Central memory CD4-positive, alpha-beta T cell (primary cell): ENCODE measurements around the gene DDX42.
"Not testable (repeated sequence)": the region's sequence is repeated elsewhere in the genome, so short reads cannot be mapped to it uniquely, and the experiment has no call there.

ENCODE experiments used
- DNase-seq: peaks from one replicate; pipeline ENCODE4 v3.0.0; 2022

Gene DDX42

GRCh38 chr17:63841350-63842172, 67.6 kb downstream of the DDX42 start:
- no peak for DNase-seq

GRCh38 chr17:63842173-63842539, 68.2 kb downstream of the DDX42 start:
- DNase-seq, result no peak

- DNase-seq, result peak; percentile 97
Measured at GRCh38 chr17:63842540-63843386, 68.8 kb downstream of the DDX42 start, which contains the start of gene SMARCD2. TSS of gene SMARCD2 (minus strand) at chr17:63842685. CDS start at chr17:63842674, 11 bp downstream.

DNA sequence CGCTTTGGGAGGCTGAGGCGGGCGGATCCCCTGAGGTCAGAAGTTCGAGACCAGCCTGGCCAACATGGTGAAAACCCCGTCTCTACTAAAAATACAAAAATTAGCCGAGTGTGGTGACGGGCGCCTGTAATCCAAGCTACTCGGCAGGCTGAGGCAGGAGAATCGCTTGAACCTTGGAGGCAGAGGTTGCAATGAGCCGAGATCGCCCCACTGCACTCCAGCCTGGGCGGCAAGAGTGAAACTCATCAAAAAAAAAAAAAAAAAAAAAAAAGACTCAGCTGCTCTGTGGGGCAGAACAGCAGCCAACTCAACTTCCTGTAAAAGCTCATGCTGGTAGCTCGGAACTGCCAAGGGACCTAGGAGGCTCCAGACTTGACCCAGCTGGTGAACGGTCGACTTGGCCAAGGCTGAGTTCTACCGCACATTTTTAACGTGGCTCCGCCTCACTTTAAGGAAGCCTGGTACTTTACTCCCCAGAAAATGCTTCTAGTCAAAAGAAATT, 69.5 kb downstream of the DDX42 start:
- not testable (repeated sequence) for DNase-seq

- DNase-seq, result no peak
Measured at GRCh38 chr17:63843910-63844677, 70.1 kb downstream of the DDX42 start.

GRCh38 chr17:63845509-63845908, 71.5 kb downstream of the DDX42 start:
- no peak for DNase-seq

DNA sequence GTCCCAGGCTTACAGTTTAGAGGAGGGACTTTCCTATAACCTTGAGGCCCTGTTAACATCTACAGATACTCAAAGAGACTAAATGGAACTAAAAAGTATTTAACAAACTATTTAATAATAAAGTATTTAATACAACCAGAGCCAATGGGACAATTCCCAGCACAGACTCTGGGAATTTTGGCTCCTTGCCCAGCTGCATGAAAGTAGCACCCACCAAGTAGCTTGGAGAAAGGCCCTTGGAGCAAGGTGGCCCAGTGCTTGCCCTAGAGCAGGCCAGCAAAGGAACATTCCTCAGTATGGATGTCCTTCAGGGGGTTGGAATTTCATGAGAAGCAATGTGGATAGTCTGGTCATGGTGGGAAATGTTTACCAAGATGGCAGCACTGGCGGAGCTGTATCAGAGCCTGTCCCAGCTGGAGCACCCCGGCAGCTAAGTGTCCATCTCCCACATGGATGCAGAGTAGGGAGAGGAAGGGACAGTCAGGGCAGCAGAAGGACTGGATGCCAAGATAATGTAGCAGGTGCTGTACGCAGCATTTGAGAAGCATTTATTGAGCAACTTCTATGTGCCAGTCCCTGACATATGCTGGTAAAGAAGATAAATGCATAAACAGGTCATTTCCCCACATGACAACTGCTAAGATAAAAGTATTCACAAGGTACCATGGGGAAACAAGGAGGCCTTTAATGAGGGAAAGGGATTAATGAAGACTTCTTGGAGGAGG, 73.7 kb downstream of the DDX42 start:
- no peak for DNase-seq

GRCh38 chr17:63848834-63849689, 75.1 kb downstream of the DDX42 start:
- peak; percentile 90 for DNase-seq

- no peak for DNase-seq
Measured at GRCh38 chr17:63850401-63850800, 76.4 kb downstream of the DDX42 start.

DNA sequence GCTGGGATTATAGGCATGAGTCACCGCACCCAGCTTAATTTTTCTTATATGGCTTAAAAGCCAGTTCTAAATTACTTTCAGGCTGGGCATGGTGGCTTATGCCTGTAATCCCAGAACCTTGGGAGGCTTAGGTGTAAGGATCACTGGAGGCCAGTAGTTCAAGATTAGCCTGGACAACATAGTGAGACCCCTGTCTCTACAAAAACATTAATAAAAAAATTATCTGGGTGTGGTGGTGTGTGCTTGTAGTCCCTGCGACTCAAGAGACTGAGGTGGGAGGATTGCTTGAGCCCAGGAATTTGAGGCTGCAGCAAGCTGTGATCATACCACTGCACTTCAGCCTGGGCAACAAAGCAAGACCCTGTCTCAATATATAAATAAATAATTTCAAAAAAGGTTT, 79.3 kb downstream of the DDX42 start:
- DNase-seq, result no peak

GRCh38 chr17:63854709-63855108, 80.7 kb downstream of the DDX42 start:
- no peak for DNase-seq

- no peak for DNase-seq
Measured at GRCh38 chr17:63855185-63855584, 81.2 kb downstream of the DDX42 start.

- not testable (repeated sequence) for DNase-seq
Measured at GRCh38 chr17:63856425-63856824, 82.5 kb downstream of the DDX42 start.

- no peak for DNase-seq
Measured at GRCh38 chr17:63859257-63859656, 85.3 kb downstream of the DDX42 start.

DNA sequence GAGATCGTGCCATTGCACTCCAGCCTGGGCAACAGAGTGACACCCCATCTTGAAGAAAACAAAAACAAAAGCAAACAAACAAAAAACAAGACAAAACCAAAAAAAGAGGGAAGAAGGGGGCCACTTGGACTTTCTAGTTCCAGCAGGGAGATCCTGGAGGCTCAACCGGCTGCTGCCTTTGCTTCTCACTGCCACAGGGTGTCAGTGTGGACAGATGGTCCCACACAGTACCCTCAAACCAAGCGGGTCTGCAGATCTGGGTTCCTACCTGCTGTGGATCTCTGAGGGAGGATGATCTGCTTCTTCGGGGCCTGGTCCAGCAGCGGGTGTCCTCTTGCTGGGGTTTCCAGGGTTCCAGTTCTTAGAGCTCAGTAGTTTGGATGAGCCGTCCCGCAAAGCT, 92.7 kb downstream of the DDX42 start:
- not testable (repeated sequence) for DNase-seq
